ENCODE results near the gene SNX1. TPM values are rescaled to one million over a fixed set of nuclear protein-coding genes. Genes with fewer than 3 reads are reported as not detected.
A peak's percentile ranks its signal among the peaks of the same experiment; 100 is the strongest.

Gene SNX1
- polyA plus RNA-seq, 1 donor (not counting 4 experiments of a cell fraction or from before 2014, with no cell fraction given): 90.2 TPM

- Histone ChIP-seq H3K27me3 (ENCODE audit: control insufficient read depth, extremely low read depth, insufficient read depth, low read length) (no peaks in the 10 kb centered on the region), H3K9me1 (ENCODE audit: control insufficient read depth, extremely low read depth, insufficient read depth, low read length) (peaks cover 6% of the 10 kb centered on the region), H3K79me2 (ENCODE audit: control insufficient read depth, insufficient read depth, low read length) (peaks cover 89% of the 10 kb centered on the region), H3K27ac (ENCODE audit: control insufficient read depth, insufficient read depth, low read length) (peak overlapping the region; percentile 40), H2AFZ (ENCODE audit: control insufficient read depth, low read length) (no peak overlapping the region), H3K9me3 (ENCODE audit: control insufficient read depth, low read depth, low read length) (no peaks in the 10 kb centered on the region), H4K20me1 (ENCODE audit: control insufficient read depth, extremely low read depth, insufficient read depth, low read length) (no peaks in the 10 kb centered on the region), H3K9ac (ENCODE audit: control insufficient read depth, extremely low read depth, insufficient read depth, low read length) (peak overlapping the region; percentile 41), H3K4me1 (ENCODE audit: control insufficient read depth, extremely low read depth, insufficient read depth, low read length) (peaks cover 40% of the 10 kb centered on the region), H3K36me3 (ENCODE audit: control insufficient read depth in 2 of 2, extremely low read depth in 1 of 2, insufficient read depth in 2 of 2, low read length in 2 of 2) (no peaks in the 10 kb centered on the region), H3K4me2 (ENCODE audit: control insufficient read depth, extremely low read depth, insufficient read depth, low read depth, low read length) (peak overlapping the region; percentile 86), H3K4me3 (ENCODE audit: control insufficient read depth in 2 of 3, extremely low read depth in 1 of 3, insufficient read depth in 2 of 3, low read depth in 1 of 3, low read length in 3 of 3) (peak overlapping the region in 2 of 3 experiments; percentile 40 to 48)
- TF ChIP-seq CTCF (optimal IDR thresholded peaks at IDR 0.05 in 1 of 3, IDR thresholded peaks at IDR 0.05 in 1 of 3, conservative IDR thresholded peaks at IDR 0.05 in 1 of 3; ENCODE audit: extremely low read depth in 1 of 3, insufficient read depth in 2 of 3, low read length in 3 of 3): no peak
- TF ChIP-seq EZH2 (IDR thresholded peaks at IDR 0.05; ENCODE audit: low read length): no peak
- FAIRE-seq (no peak), DNase-seq (ENCODE audit: low read depth, low spot score) (no peak)
- dilution Hi-C loops (cut with MboI; ENCODE audit: extremely low pct_ligation_motif_present, low sequenced_read_pairs): no loop called here
Observed at GRCh38 chr15:64099379-64099778, 3.6 kb downstream of the SNX1 start.

- H3K36me3 ChIP-seq (ENCODE audit: control insufficient read depth in 2 of 2, extremely low read depth in 1 of 2, insufficient read depth in 2 of 2, low read length in 2 of 2): no peaks in the 10 kb centered on the region
- peaks cover 6% of the 10 kb centered on the region for H3K9me1 ChIP-seq (ENCODE audit: control insufficient read depth, extremely low read depth, insufficient read depth, low read length)
- FAIRE-seq: no peak
- H3K27me3 ChIP-seq (ENCODE audit: control insufficient read depth, extremely low read depth, insufficient read depth, low read length): no peaks in the 10 kb centered on the region
- H3K4me3 ChIP-seq (ENCODE audit: control insufficient read depth in 2 of 3, extremely low read depth in 1 of 3, insufficient read depth in 2 of 3, low read depth in 1 of 3, low read length in 3 of 3): no peak overlapping the region
- peaks cover 31% of the 10 kb centered on the region for H3K4me1 ChIP-seq (ENCODE audit: control insufficient read depth, extremely low read depth, insufficient read depth, low read length)
- no peak for DNase-seq (ENCODE audit: low read depth, low spot score)
- no peak overlapping the region for H3K4me2 ChIP-seq (ENCODE audit: control insufficient read depth, extremely low read depth, insufficient read depth, low read depth, low read length)
- no peak overlapping the region for H3K27ac ChIP-seq (ENCODE audit: control insufficient read depth, insufficient read depth, low read length)
- peaks cover 97% of the 10 kb centered on the region for H3K79me2 ChIP-seq (ENCODE audit: control insufficient read depth, insufficient read depth, low read length)
- no peak for TF ChIP-seq CTCF (optimal IDR thresholded peaks at IDR 0.05 in 1 of 3, IDR thresholded peaks at IDR 0.05 in 1 of 3, conservative IDR thresholded peaks at IDR 0.05 in 1 of 3; ENCODE audit: extremely low read depth in 1 of 3, insufficient read depth in 2 of 3, low read length in 3 of 3)
- TF ChIP-seq EZH2 (IDR thresholded peaks at IDR 0.05; ENCODE audit: low read length): no peak
- no peak overlapping the region for H2AFZ ChIP-seq (ENCODE audit: control insufficient read depth, low read length)
- dilution Hi-C loops (cut with MboI; ENCODE audit: extremely low pct_ligation_motif_present, low sequenced_read_pairs): no loop called here
- no peak overlapping the region for H3K9ac ChIP-seq (ENCODE audit: control insufficient read depth, extremely low read depth, insufficient read depth, low read length)
- no peaks in the 10 kb centered on the region for H3K9me3 ChIP-seq (ENCODE audit: control insufficient read depth, low read depth, low read length)
- H4K20me1 ChIP-seq (ENCODE audit: control insufficient read depth, extremely low read depth, insufficient read depth, low read length): no peaks in the 10 kb centered on the region
Observed at GRCh38 chr15:64100958-64101357, 5.2 kb downstream of the SNX1 start.

All from keratinocyte (primary cell).